B cell (primary cell): Measurements from ENCODE around the gene MTPN. TPM values are rescaled to one million over a fixed set of nuclear protein-coding genes. Genes with fewer than 3 reads are reported as not detected.

Experiments used
- ATAC-seq: fragments of 200-7000 bp; cut with Tn5 transposase; one replicate; pipeline ENCODE4 v1.10.0; 2021; ENCODE audit warnings: low read depth, mild to moderate bottlenecking, moderate number of reproducible peaks, moderate library complexity
- CTCF ChIA-PET: fragments of 350-600 bp; sonication (Branson Sonifier 250); formaldehyde crosslinking; loops from one replicate; lab custom pipeline; 2021; ENCODE audit warnings: antibody characterized with exemption, inconsistent platforms; lab: Charles Lee
- POLR2A ChIA-PET: fragments of 350-600 bp; sonication (Branson Sonifier 250); formaldehyde crosslinking; loops from one replicate; lab custom pipeline; 2021; ENCODE audit warnings: antibody characterized with exemption; lab: Charles Lee
- DNase-seq: peaks from one replicate; pipeline ENCODE4 v3.0.0; 2013
- H2AFZ ChIP-seq: 2 replicates; pipeline ENCODE4 v1.6.1; 2012; ENCODE audit warnings: mild to moderate bottlenecking, low read depth, low read length; ENCODE audit not compliant: insufficient read depth, poor library complexity, severe bottlenecking
- H3K27ac ChIP-seq, 2 donors: 1 replicate in 1 of 2; 2 replicates in 1 of 2; pipeline ENCODE4 v1.5.1; 2012 to 2013; ENCODE audit warnings: low read length in 2 of 2, mild to moderate bottlenecking in 2 of 2, moderate library complexity in 1 of 2
- H3K27me3 ChIP-seq, 4 experiments: fragments of 200-600 bp in 1 of 4; sonication (generic) in 1 of 4; replicated peaks in 1 of 4; 1 replicate in 2 of 4; 2 replicates in 2 of 4; pipeline versions ENCODE4 v1.6.1 to v1.7.0; 2013 to 2016; ENCODE audit warnings: low read length in 3 of 4, mild to moderate bottlenecking in 2 of 4, mixed read lengths in 1 of 4, moderate library complexity in 1 of 4; ENCODE audit not compliant: insufficient read depth in 4 of 4, control insufficient read depth in 3 of 4; ENCODE audit errors: control extremely low read depth in 1 of 4
- H3K36me3 ChIP-seq, 2 experiments: replicated peaks in 1 of 2; 1 replicate in 1 of 2; 2 replicates in 1 of 2; pipeline versions ENCODE4 v1.6.1 to v1.7.1; 2013; ENCODE audit warnings: low read length in 1 of 2; ENCODE audit not compliant: insufficient read depth in 2 of 2, control insufficient read depth in 1 of 2; ENCODE audit errors: control extremely low read depth in 1 of 2, extremely low read depth in 1 of 2
- H3K4me1 ChIP-seq, 2 donors: fragments of 200-600 bp in 1 of 2; sonication (generic) in 1 of 2; 1 replicate in 1 of 2; 2 replicates in 1 of 2; pipeline versions ENCODE4 v1.5.1 to v1.6.1; 2013 to 2017; ENCODE audit warnings: low read length in 2 of 2; ENCODE audit not compliant: control insufficient read depth in 2 of 2, insufficient read depth in 2 of 2
- H3K4me2 ChIP-seq: replicated peaks from 2 replicates; pipeline ENCODE3; 2012; ENCODE audit warnings: mild to moderate bottlenecking, low read depth, low read length; ENCODE audit not compliant: poor library complexity, severe bottlenecking
- H3K4me3 ChIP-seq, 5 experiments: fragments of 200-600 bp in 1 of 5; sonication (generic) in 1 of 5; 1 replicate in 3 of 5; 2 replicates in 2 of 5; pipeline versions ENCODE4 v1.5.1 to v1.7.0; 2011 to 2016; ENCODE audit warnings: low read length in 4 of 5, mild to moderate bottlenecking in 4 of 5, low read depth in 2 of 5, control low read depth in 1 of 5, moderate library complexity in 1 of 5; ENCODE audit not compliant: insufficient read depth in 1 of 5; ENCODE audit errors: control extremely low read depth in 1 of 5, extremely low read depth in 1 of 5
- H3K79me2 ChIP-seq: fragments of 200-600 bp; sonication (generic); one replicate; pipeline ENCODE4 v1.6.0; 2016; ENCODE audit warnings: low read length; ENCODE audit not compliant: control insufficient read depth, insufficient read depth
- H3K9ac ChIP-seq: fragments of 200-600 bp; sonication (generic); 2 replicates; pipeline ENCODE4 v1.6.1; 2017; ENCODE audit warnings: mild to moderate bottlenecking, low read length, moderate library complexity
- H3K9me3 ChIP-seq, 3 donors: one replicate each; pipeline versions ENCODE4 v1.6.1 to v1.7.1; 2013; ENCODE audit warnings: low read length in 2 of 3; ENCODE audit not compliant: control insufficient read depth in 2 of 3, insufficient read depth in 1 of 3; ENCODE audit errors: control extremely low read depth in 1 of 3
- H4K20me1 ChIP-seq: 2 replicates; pipeline ENCODE4 v1.6.0; 2012; ENCODE audit warnings: mild to moderate bottlenecking, low read length; ENCODE audit not compliant: insufficient read depth, control insufficient read depth, poor library complexity, severe bottlenecking
- H3K27ac Mint-ChIP-seq: one replicate; pipeline ENCODE4 v1.8.0; 2021; ENCODE audit warnings: mixed read lengths
- H3K27me3 Mint-ChIP-seq: one replicate; pipeline ENCODE4 v1.8.0; 2021; ENCODE audit warnings: mixed read lengths
- H3K4me1 Mint-ChIP-seq: one replicate; pipeline ENCODE4 v1.8.0; 2021; ENCODE audit warnings: mixed read lengths
- H3K4me3 Mint-ChIP-seq: one replicate; pipeline ENCODE4 v1.8.0; 2021; ENCODE audit warnings: mixed read lengths
- H3K9me3 Mint-ChIP-seq: one replicate; pipeline ENCODE4 v1.8.0; 2022; ENCODE audit warnings: mixed read lengths; ENCODE audit not compliant: insufficient read depth
- CTCF ChIP-seq: fragments of 200-600 bp; IDR thresholded peaks from one replicate; pipeline ENCODE4 v1.8.0; 2022; ENCODE audit warnings: antibody characterized with exemption, mild to moderate bottlenecking
- EZH2 ChIP-seq: IDR thresholded peaks from 2 replicates; pipeline ENCODE4 v1.6.1; 2012; ENCODE audit warnings: borderline replicate concordance, low read depth, mild to moderate bottlenecking, moderate library complexity, low read length; ENCODE audit not compliant: insufficient read depth, poor library complexity, severe bottlenecking
- WGBS: methylation state at CpG from one replicate; pipeline ENCODE4 v1.1.5; 2013; ENCODE audit warnings: missing lambda C conversion rate; ENCODE audit not compliant: insufficient coverage; 5-methylcytosine and 5-hydroxymethylcytosine counted together
- intact Hi-C: fragments of 100-400 bp; cut with micrococcal nuclease; formaldehyde crosslinking; loops from one replicate; pipeline ENCODE4 v1.10.0; 2022
- polyA plus RNA-seq: library from polyadenylated mRNA; depleted of rRNA; stranded (reverse); fragments of >200 nt; gene quantifications from 2 replicates; pipeline ENCODE4 v1.2.3, GENCODE V29; 2012
- total RNA-seq, 2 donors: library from RNA; stranded (reverse); fragments of 120-200 nt in 1 of 2; gene quantifications; 1 replicate in 1 of 2; 2 replicates in 1 of 2; pipeline versions ENCODE4 v1.2.3 to v1.2.4, GENCODE V29; 2013 to 2022

The MTPN gene
- total and polyA plus RNA-seq, 2 donors (not counting 1 experiment from before 2014, with no cell fraction given): 60.5 to 115 TPM

GRCh38 chr7:135995748-135996147 lies 18.6 kb upstream of the MTPN start:
- intact Hi-C loops: no loop called here
- Histone ChIP-seq H3K4me2 (no peak overlapping the region), H4K20me1 (no peaks in the 10 kb centered on the region), H3K4me1 (peaks cover 13 to 14% of the 10 kb centered on the region in 2 donors), H3K79me2 (peaks cover 31% of the 10 kb centered on the region), H3K9me3 (peaks cover 0 to 5% (median 0%) of the 10 kb centered on the region in 3 donors), H3K9ac (no peak overlapping the region), H3K27me3 (no peaks in the 10 kb centered on the region), H3K4me3 (no peak overlapping the region), H2AFZ (no peak overlapping the region), H3K36me3 (no peaks in the 10 kb centered on the region), H3K27ac (no peak overlapping the region)
- TF ChIP-seq CTCF (no peak), EZH2 (no peak)
- WGBS: no CpG with 5 or more reads among the region's 2 CpGs
- Mint-ChIP-seq H3K4me1 (peaks cover 23% of the 10 kb centered on the region), H3K27ac (no peak overlapping the region), H3K4me3 (no peak overlapping the region), H3K27me3 (no peaks in the 10 kb centered on the region), H3K9me3 (no peaks in the 10 kb centered on the region)
- ChIA-PET POLR2A (interaction anchor here (0.5 kb wide), 1 partner anchor 9 kb away, joined by 3 read pairs; no protein-coding TSS in a partner anchor), CTCF (interaction anchor here (4.2 kb wide), 1 partner anchor 13 kb away, joined by 25 read pairs; no protein-coding TSS in a partner anchor)
- ATAC-seq (no peak), DNase-seq (no peak)

GRCh38 chr7:135994466-135995205 lies 17.5 kb upstream of the MTPN start:
- ChIA-PET CTCF (interaction anchor here (2.1 to 4.2 kb wide), 2 partner anchors 14 to 28 kb away, joined by 4 to 25 read pairs; no protein-coding TSS in a partner anchor), POLR2A (no interaction called here)
- H3K4me1 ChIP-seq: peaks cover 21 to 22% of the 10 kb centered on the region in 2 donors
- no peak overlapping the region for H3K9ac ChIP-seq
- H4K20me1 ChIP-seq: no peaks in the 10 kb centered on the region
- no peak for DNase-seq
- H3K36me3 ChIP-seq: no peaks in the 10 kb centered on the region
- no peaks in the 10 kb centered on the region for H3K9me3 Mint-ChIP-seq
- H3K4me3 ChIP-seq: peak overlapping the region in 1 of 5 experiments; percentile 12
- ATAC-seq: no peak
- H3K4me3 Mint-ChIP-seq: no peak overlapping the region
- H3K4me2 ChIP-seq: peak overlapping the region; percentile 36
- peak overlapping the region; percentile 27 for H3K27ac Mint-ChIP-seq
- 91% methylated on average over 3 of the region's 6 CpGs for WGBS
- intact Hi-C loops: loop anchor here (5.0 kb wide), 1 partner anchor 37 kb away; no protein-coding TSS in a partner anchor
- H3K27me3 ChIP-seq: no peaks in the 10 kb centered on the region
- peaks cover 31% of the 10 kb centered on the region for H3K4me1 Mint-ChIP-seq
- H3K9me3 ChIP-seq: no peaks in the 10 kb centered on the region
- no peak overlapping the region for H3K27ac ChIP-seq
- no peak overlapping the region for H2AFZ ChIP-seq
- no peaks in the 10 kb centered on the region for H3K27me3 Mint-ChIP-seq
- peaks cover 39% of the 10 kb centered on the region for H3K79me2 ChIP-seq
- no peak for TF ChIP-seq CTCF
